Putamen (tissue), 1 donor: ENCODE results near the gene STX4.
"Not testable (repeated sequence)": the region's sequence is repeated elsewhere in the genome, so short reads cannot be mapped to it uniquely, and the experiment has no call there.

ENCODE experiments used
- DNase-seq: peaks from one replicate; pipeline ENCODE4 v3.0.0-alpha.2; 2016; ENCODE audit warnings: low spot score

Gene STX4

GRCh38 chr16:30998852-30999761 lies 34.3 kb upstream of the STX4 start:
- DNase-seq = no peak

GRCh38 chr16:31000671-31001382 lies 32.5 kb upstream of the STX4 start:
- no peak for DNase-seq

- no peak for DNase-seq
These were observed 31.7 kb upstream of the STX4 start for GRCh38 chr16:31001507-31002249.

DNA sequence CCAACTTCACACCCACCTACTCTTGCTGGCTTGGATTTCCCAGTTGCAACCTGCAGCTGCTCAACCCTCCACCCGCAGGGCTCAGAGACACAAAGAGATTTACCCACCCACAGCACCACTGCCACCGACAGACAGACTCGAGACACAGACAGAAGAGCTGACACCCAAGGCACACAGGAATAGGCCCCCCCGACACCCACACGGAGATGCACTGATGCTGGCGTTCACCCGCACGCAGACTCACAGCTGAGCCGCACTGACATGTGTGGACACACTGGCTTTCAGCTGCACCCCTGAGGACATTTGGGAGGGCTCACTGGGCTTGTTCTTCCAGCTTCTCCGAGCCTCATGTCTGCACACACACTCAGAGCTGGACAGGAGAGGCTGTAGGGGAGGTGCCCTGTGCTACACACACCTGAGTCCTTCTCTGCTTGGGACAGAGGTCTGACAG lies 31.1 kb upstream of the STX4 start:
- DNase-seq = peak; percentile 77

- DNase-seq = no peak
These were observed 30.5 kb upstream of the STX4 start for GRCh38 chr16:31002862-31003341.

- DNase-seq = no peak
These were observed 29.6 kb upstream of the STX4 start for GRCh38 chr16:31003744-31004143.

DNA sequence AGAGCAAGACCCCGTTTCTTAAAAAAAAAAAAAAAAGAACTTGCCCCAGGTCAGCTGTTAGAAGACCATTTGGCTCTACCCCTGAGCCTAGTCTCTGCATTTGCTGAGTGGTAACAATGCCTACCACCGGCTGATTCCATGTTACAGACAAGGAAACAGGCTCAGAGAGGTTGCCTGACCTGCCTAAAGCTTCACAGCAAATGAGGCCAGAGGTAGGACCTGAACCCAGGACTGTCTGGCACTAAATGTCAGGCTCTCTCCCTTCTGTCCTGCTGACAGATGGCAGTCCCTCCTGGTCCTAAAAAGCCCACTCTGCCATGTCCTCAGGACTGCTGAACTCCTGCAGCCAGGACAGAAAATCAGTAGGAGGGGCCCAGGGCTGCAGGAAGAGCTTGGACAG lies 28.7 kb upstream of the STX4 start:
- DNase-seq = no peak

DNA sequence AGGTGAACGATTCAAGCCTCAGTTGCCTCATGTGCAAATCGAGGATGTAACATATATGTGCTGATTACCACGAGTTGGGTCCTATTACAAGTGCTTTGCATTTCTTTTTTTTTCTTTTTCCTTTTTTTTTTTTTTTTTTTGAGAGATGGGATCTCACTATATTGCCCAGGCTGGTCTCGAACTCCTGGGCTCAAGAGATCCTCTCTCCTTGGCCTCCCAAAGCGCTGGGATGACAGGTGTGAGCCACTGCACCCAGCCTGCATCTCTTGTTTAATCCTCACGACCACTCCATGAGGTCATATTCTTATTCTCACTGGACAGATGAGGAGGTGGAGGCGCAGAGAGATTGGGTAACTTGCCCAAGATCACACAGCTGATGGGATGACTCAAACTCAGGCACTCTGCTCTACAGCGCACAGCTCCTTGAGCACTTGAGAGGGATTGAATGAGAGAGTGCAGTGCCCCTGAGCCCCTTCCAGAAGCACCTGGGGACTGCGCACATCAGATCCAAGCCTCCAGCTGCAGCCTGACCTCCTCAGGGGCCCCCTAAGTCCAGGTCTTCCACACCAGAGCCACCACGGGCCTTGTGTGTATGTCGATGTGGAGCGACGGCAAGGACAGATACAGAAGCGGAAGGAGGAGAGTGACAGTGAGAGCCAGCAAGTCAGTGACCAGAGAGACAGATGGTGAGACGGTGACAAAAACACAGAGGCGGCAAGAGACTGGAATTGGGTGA lies 27.8 kb upstream of the STX4 start:
- no peak for DNase-seq

DNA sequence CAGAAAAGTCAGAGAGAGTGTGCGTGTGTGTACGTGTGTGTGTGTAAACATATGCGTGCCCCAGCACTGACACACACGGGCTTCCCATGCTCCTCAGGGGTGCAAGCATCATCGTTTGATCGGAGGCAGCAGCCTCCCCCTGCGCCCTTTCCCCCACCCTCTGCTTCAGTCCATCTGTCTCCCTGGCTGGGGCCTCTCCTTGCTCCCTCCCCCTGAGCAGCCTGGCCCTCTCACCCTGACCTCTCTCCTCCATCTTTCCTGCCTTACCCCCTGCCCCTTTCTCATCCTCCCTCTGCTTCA lies 27.3 kb upstream of the STX4 start:
- DNase-seq = no peak

- DNase-seq = no peak
These were observed 26.8 kb upstream of the STX4 start for GRCh38 chr16:31006589-31006988.

GRCh38 chr16:31007684-31008083 lies 25.7 kb upstream of the STX4 start:
- no peak for DNase-seq

GRCh38 chr16:31008149-31008548 lies 25.2 kb upstream of the STX4 start:
- no peak for DNase-seq

DNA sequence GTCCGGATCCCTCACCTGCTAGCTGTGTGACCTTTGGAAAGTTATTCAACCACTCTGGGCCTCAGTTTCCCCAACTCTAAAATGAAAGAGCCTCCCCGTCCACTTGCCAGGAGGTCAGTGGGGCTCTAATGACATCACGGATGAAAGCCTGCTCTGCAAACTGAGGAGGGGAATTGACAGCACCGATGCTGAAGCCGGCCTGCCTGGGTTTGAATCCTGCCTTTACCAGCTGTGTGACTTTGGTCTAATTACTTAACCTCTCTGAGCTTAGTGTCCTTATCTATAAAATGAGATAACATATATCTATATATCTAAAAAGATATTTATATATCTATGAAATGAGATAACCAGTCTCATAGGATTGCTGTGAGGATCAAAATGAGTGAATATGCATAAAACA lies 24.8 kb upstream of the STX4 start:
- DNase-seq = no peak

- DNase-seq = no peak
These were observed 24.2 kb upstream of the STX4 start for GRCh38 chr16:31009120-31009519.

GRCh38 chr16:31009894-31010584 lies 23.3 kb upstream of the STX4 start:
- no peak for DNase-seq

- peak; percentile 48 for DNase-seq
These were observed 22.6 kb upstream of the STX4 start, which contains the start of gene STX1B for GRCh38 chr16:31010585-31011325. Gene STX1B (minus strand): TSS chr16:31010638. CDS start chr16:31010396, 242 bp downstream.

DNA sequence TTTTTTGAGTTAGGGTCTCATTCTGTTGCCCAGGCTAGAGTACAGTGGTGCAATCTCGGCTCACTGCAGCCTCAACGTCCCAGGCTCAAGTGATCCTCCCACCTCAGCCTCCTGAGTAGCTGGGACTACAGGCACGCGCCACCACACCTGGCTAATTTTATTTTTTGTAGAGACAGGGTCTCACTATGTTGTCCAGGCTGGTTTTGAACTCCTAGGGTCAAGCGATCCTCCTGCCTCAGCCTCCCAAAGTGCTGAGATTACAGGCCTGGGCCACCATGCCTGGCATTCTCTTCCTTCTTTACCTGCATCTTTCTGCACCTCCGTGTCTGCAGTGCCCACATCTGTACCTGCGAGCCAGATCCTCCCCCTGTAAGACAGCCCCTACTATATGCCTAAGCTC lies 21.5 kb upstream of the STX4 start:
- DNase-seq = not testable (repeated sequence)

DNA sequence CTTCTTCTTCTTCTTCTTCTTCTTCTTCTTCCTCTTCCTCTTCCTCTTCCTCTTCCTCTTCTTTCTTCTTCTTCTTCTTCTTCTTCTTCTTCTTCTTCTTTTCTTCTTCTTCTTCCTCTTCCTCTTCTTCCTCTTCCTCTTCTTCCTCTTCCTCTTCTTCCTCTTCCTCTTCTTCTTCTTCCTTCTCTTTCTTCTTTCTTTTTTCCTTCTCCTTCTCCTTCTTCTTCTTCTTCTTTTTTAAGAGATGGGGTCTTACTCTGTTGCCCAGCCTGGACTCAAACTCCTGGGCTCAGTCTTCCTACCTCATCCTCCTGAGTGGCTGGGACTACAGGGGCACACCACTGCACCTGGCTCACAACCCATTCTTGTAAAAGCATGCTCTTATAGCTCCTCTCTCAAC lies 20.1 kb upstream of the STX4 start:
- not testable (repeated sequence) for DNase-seq

GRCh38 chr16:31016018-31016417 lies 17.3 kb upstream of the STX4 start:
- no peak for DNase-seq

GRCh38 chr16:31017756-31018155 lies 15.6 kb upstream of the STX4 start:
- DNase-seq = not testable (repeated sequence)
